ENCODE results near the gene GRK1. TPM values are rescaled to one million over a fixed set of nuclear protein-coding genes. Genes with fewer than 3 reads are reported as not detected.
"Not testable (repeated sequence)": the region's sequence is repeated elsewhere in the genome, so short reads cannot be mapped to it uniquely, and the experiment has no call there.

Gene GRK1
- total RNA-seq, 2 experiments from 2014 or later, result not detected

DNA sequence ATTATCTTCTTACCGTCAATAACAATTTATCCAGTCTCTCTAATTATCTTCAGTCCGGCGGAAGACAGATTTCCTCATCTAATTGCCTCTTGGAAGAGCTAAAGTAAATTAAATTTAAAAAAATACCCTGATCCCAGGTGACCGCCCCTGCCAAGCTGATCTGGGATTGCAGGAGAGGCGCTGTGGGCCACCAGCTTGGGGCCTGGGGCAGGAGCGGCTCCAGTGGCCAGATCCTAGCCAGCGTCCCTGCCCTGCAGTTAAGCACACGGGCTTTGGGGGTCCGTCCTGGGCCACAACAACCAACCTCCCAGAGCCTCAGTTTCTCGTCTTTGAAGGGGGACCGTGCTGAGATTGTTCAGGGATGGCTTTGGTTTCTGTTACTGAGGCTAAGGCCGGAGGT is 79.7 kb downstream of the GRK1 start:
- H3K27ac Mint-ChIP-seq, result no peak overlapping the region
- DNase-seq (no peak), ATAC-seq (no peak)
- CTCF ChIA-PET, result no interaction called here
- H3K4me1 Mint-ChIP-seq, result peaks cover 8% of the 10 kb centered on the region
- peaks cover 12% of the 10 kb centered on the region for H3K9me3 Mint-ChIP-seq (ENCODE audit: low read depth)
- H3K27me3 Mint-ChIP-seq, result peaks cover 5% of the 10 kb centered on the region
- H3K4me3 Mint-ChIP-seq, result no peak overlapping the region
- H3K36me3 Mint-ChIP-seq, result no peaks in the 10 kb centered on the region

DNA sequence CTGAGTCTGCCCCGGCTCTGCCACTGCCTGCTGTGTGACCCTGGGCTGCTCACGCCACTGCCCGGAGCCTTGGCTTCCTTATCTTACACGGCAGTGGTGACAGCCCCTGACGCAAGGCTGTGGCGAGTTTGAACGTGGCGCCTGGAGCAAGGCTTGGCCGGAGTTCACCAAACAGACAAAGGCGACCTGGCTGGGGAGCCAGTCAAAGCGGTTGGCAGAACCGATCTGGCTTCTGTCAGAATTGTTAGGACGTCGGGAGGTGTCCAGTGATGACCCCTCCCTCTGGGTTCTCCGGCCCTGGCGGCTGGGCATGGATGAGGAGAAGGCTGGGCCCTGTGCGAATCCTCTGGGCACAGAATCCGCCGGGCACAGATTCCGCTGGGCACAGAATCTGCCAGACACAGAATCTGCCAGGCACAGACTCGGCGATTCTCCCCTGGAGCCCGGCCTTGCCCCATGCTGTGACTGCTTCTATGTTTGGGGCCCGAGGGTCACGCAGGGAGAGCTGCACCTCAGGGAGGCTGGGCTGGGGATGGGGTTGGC is 80.3 kb downstream of the GRK1 start:
- no peak overlapping the region for H3K27ac Mint-ChIP-seq
- no peaks in the 10 kb centered on the region for H3K36me3 Mint-ChIP-seq
- peaks cover 12% of the 10 kb centered on the region for H3K9me3 Mint-ChIP-seq (ENCODE audit: low read depth)
- no peak overlapping the region for H3K4me3 Mint-ChIP-seq
- H3K4me1 Mint-ChIP-seq, result peaks cover 2% of the 10 kb centered on the region
- no peak for ATAC-seq
- CTCF ChIA-PET, result no interaction called here
- H3K27me3 Mint-ChIP-seq, result no peaks in the 10 kb centered on the region
- DNase-seq, result no peak

GRCh38 chr13:113748101-113748861 is 81.3 kb downstream of the GRK1 start:
- ATAC-seq (no peak), DNase-seq (no peak)
- Mint-ChIP-seq H3K4me1 (no peaks in the 10 kb centered on the region), H3K27me3 (no peaks in the 10 kb centered on the region), H3K36me3 (no peaks in the 10 kb centered on the region), H3K9me3 (ENCODE audit: low read depth) (peaks cover 15% of the 10 kb centered on the region), H3K4me3 (no peak overlapping the region), H3K27ac (no peak overlapping the region)
- CTCF ChIA-PET, result no interaction called here

GRCh38 chr13:113748862-113749451 is 81.9 kb downstream of the GRK1 start:
- CTCF ChIA-PET, result no interaction called here
- ATAC-seq, result no peak
- no peak for DNase-seq
- Mint-ChIP-seq H3K4me1 (no peaks in the 10 kb centered on the region), H3K27me3 (no peaks in the 10 kb centered on the region), H3K36me3 (no peaks in the 10 kb centered on the region), H3K4me3 (no peak overlapping the region), H3K27ac (no peak overlapping the region), H3K9me3 (ENCODE audit: low read depth) (peaks cover 15% of the 10 kb centered on the region)

DNA sequence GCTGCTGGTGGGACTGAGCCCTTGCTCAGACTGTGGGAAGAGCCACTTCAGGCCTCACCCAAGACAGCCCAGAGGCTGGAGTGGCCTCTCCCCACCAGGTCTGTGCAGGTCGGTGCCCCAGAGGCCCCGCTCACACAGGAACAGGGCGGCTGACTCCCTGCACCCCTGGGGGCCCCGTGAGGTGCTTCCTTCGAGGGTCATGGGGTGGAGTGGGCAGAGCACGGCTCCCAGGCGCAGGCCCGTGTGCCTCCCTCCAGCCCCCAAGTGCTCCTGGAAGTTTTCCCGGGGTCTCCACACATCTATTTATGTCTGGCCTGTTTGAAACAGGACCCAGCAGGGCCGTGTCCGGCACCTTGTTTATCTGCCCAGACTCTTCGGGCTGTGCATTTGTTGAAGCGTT is 82.5 kb downstream of the GRK1 start:
- ATAC-seq, result no peak
- Mint-ChIP-seq H3K4me3 (no peak overlapping the region), H3K36me3 (no peaks in the 10 kb centered on the region), H3K9me3 (ENCODE audit: low read depth) (peaks cover 15% of the 10 kb centered on the region), H3K27me3 (no peaks in the 10 kb centered on the region), H3K4me1 (no peaks in the 10 kb centered on the region), H3K27ac (no peak overlapping the region)
- DNase-seq, result no peak
- CTCF ChIA-PET, result no interaction called here

DNA sequence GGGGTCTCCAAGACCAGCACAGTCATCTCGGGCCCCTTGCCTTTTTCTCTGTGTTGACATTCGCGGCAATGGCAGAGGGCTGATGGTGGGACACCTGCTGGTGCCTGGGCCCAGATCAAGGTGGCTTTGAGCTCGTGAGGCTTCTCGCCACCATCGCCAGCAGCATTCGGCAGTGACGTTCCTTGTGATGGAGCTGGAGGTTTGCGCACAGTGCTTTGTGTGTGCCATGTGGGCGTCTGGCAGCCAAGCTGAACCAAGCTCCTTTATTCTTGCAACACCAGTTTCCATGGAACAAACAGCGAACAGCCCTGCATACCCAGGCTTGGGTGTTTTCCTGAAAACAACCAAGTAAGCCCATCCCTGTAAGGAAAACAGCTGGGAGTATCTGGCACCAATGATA is 82.9 kb downstream of the GRK1 start:
- H3K4me3 Mint-ChIP-seq, result no peak overlapping the region
- H3K4me1 Mint-ChIP-seq, result peaks cover under 1% of the 10 kb centered on the region
- no peaks in the 10 kb centered on the region for H3K36me3 Mint-ChIP-seq
- CTCF ChIA-PET, result no interaction called here
- H3K9me3 Mint-ChIP-seq (ENCODE audit: low read depth), result peaks cover 15% of the 10 kb centered on the region
- ATAC-seq, result no peak
- no peak overlapping the region for H3K27ac Mint-ChIP-seq
- no peak for DNase-seq
- H3K27me3 Mint-ChIP-seq, result no peaks in the 10 kb centered on the region

DNA sequence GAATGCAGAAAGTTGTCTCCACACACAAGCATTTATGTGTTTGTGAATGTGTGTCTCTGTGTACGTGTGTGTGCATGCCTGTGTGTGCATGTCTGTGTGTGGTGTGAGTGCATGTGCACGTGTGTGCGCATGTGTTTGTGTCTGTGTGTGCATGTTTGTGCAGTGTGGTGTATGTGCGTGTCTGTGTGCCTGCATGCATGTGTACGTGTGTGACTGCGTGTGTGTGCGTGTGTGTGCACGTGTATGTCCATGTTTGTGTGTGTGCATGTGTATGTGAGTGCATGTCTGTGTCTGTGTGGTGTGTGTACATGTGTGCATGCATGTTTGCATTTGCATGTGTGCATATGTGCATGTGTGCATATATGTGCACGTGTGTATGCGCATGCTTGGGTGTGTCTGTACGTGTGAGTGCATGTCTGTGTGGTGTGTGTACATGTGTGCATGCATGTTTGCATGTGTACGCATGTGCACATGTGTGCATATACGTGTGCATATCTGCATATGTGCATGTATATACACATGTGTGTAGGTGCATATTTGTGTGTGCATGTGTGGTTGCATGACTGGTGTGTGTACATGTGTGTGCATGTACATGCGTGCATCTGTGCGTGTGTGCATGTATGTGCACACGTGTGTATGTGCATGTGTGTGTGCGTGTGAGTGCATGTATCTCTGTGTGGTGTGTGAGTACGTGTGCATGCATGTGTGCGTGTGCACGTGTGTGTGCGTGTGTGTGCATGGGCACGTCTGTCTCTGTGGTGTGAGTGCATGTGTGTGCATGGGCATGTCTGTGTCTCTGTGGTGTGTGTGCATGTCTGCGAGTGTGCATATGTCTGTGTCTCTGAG is 83.8 kb downstream of the GRK1 start:
- CTCF ChIA-PET, result no interaction called here
- H3K4me3 Mint-ChIP-seq, result no peak overlapping the region

DNA sequence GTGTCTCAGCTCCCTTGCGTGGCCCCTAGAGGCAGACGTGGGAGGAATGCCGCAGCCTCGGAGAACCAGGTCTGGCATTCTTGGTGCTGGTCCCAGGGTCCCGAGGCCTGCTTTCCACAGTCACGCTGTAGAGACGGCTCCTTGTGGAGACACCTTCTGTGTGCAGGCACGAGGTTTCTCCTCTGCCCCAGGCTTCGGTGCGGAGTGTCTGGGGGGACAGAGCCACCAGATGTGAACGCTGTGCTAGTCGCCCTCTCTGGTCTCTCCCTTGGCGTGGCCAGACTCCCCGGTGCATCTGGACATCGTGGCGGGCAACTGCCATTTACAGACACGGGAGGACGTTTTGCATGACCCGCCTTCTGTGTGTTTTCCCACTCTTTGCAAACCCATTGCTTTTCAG is 84.5 kb downstream of the GRK1 start:
- ATAC-seq (no peak), DNase-seq (no peak)
- Mint-ChIP-seq H3K4me1 (peaks cover 1% of the 10 kb centered on the region), H3K27me3 (no peaks in the 10 kb centered on the region), H3K36me3 (no peaks in the 10 kb centered on the region), H3K27ac (no peak overlapping the region), H3K9me3 (ENCODE audit: low read depth) (peaks cover 15% of the 10 kb centered on the region), H3K4me3 (no peak overlapping the region)
- CTCF ChIA-PET, result no interaction called here

More for the DNA sequence above, 83.8 kb downstream of the GRK1 start:
- Mint-ChIP-seq H3K36me3 (no peaks in the 10 kb centered on the region), H3K27ac (no peak overlapping the region), H3K27me3 (no peaks in the 10 kb centered on the region), H3K4me1 (peaks cover 1% of the 10 kb centered on the region), H3K9me3 (ENCODE audit: low read depth) (peaks cover 15% of the 10 kb centered on the region)
- ATAC-seq (no peak), DNase-seq (no peak)

DNA sequence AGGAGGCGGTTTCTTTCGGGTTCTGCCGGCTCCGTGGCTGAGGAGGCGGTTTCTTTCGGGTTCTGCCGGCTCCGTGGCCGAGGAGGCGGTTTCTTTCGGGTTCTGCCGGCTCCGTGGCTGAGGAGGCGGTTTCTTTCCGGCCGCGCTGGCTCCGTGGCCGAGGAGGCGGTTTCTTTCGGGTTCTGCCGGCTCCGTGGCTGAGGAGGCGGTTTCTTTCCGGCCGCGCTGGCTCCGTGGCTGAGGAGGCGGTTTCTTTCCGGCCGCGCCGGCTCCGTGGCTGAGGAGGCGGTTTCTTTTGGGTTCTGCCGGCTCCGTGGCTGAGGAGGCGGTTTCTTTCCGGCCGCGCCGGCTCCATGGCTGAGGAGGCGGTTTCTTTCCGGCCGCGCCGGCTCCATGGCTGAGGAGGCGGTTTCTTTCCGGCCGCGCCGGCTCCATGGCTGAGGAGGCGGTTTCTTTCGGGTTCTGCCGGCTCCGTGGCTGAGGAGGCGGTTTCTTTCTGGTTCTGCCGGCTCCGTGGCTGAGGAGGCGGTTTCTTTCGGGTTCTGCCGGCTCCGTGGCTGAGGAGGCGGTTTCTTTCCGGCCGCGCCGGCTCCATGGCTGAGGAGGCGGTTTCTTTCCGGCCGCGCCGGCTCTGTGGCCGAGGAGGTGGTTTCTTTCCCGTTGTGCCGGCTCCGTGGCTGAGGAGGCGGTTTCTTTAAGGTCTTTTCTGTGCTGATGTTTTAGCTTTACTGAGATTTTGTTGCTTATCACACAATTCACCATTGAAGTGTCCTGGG is 85.4 kb downstream of the GRK1 start:
- CTCF ChIA-PET, H3K36me3 Mint-ChIP-seq, H3K4me1 Mint-ChIP-seq, H3K27ac Mint-ChIP-seq, DNase-seq, ATAC-seq, H3K4me3 Mint-ChIP-seq, H3K27me3 Mint-ChIP-seq: not testable (repeated sequence)
- peaks cover 17% of the 10 kb centered on the region for H3K9me3 Mint-ChIP-seq (ENCODE audit: low read depth)

GRCh38 chr13:113753171-113753570 is 86.2 kb downstream of the GRK1 start:
- Mint-ChIP-seq H3K27ac (no peak overlapping the region), H3K36me3 (no peaks in the 10 kb centered on the region), H3K27me3 (peaks cover 6% of the 10 kb centered on the region), H3K9me3 (ENCODE audit: low read depth) (peaks cover 20% of the 10 kb centered on the region), H3K4me3 (no peak overlapping the region), H3K4me1 (peaks cover 8% of the 10 kb centered on the region)
- CTCF ChIA-PET, result no interaction called here
- DNase-seq, result no peak
- no peak for ATAC-seq

DNA sequence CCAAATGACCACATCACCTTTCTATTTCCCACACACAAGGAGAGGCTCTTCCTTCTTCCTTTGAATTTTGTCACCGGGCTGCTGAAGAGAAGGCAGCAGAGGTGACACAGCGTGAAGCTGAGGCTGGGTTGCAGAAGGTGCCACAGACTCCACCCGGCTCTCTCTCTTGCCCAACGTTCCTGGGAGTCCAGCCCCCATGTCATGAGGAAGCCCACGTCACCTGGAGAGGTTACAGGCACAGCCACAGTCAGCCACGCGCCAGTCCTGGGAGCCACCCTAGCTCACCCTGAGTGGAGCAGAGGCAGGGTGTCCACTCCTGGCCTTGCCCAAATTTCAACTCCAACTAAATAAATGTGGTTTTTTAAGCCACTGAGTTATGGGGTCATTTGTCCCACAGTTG is 87.2 kb downstream of the GRK1 start:
- Mint-ChIP-seq H3K4me3 (no peak overlapping the region), H3K4me1 (peaks cover 12% of the 10 kb centered on the region), H3K27ac (no peak overlapping the region), H3K36me3 (no peaks in the 10 kb centered on the region), H3K9me3 (ENCODE audit: low read depth) (peaks cover 20% of the 10 kb centered on the region), H3K27me3 (peaks cover 11% of the 10 kb centered on the region)
- ATAC-seq, result no peak
- CTCF ChIA-PET, result no interaction called here
- DNase-seq, result no peak

DNA sequence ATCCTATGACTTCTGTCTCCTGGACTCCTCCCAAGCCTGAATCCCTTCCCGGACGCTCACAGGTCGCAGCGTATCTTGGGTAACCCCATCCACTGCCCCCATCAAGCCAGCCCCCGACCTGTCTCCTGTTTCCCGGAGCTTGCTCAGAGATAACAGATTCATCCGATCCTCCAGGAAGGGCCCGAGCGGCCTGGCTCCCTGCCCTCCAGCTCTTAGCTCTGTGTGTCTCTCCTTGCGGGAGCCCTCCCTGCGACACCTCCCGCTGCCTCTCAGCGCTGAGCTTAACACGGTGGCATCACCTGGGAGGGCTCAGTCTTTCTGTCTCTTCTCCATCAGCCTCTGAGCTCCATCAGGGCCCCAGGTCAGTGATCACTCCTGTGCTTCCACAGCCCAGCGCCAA is 87.7 kb downstream of the GRK1 start:
- H3K27me3 Mint-ChIP-seq, result peaks cover 16% of the 10 kb centered on the region
- H3K4me1 Mint-ChIP-seq, result peaks cover 17% of the 10 kb centered on the region
- H3K27ac Mint-ChIP-seq, result no peak overlapping the region
- H3K4me3 Mint-ChIP-seq, result no peak overlapping the region
- H3K9me3 Mint-ChIP-seq (ENCODE audit: low read depth), result peaks cover 20% of the 10 kb centered on the region
- ATAC-seq (no peak), DNase-seq (no peak)
- H3K36me3 Mint-ChIP-seq, result no peaks in the 10 kb centered on the region
- CTCF ChIA-PET, result no interaction called here

GRCh38 chr13:113756441-113757097 is 89.5 kb downstream of the GRK1 start:
- ATAC-seq, result no peak
- no peaks in the 10 kb centered on the region for H3K36me3 Mint-ChIP-seq
- H3K9me3 Mint-ChIP-seq (ENCODE audit: low read depth), result peaks cover 8% of the 10 kb centered on the region
- peaks cover 34% of the 10 kb centered on the region for H3K27me3 Mint-ChIP-seq
- DNase-seq, result no peak
- H3K4me1 Mint-ChIP-seq, result peaks cover 19% of the 10 kb centered on the region
- H3K4me3 Mint-ChIP-seq, result no peak overlapping the region
- CTCF ChIA-PET, result no interaction called here
- H3K27ac Mint-ChIP-seq, result no peak overlapping the region

Measured in activated CD8-positive, alpha-beta memory T cell treated with anti-CD3 and anti-CD28 coated beads, Interleukin-2, amount 10 ng/mL, durations not matched to agents 7 days and 5 days (primary cell).